HepG2 (cell line): ENCODE results near the gene ZNF445. TPM values are rescaled to one million over a fixed set of nuclear protein-coding genes. Genes with fewer than 3 reads are reported as not detected.
A peak's percentile ranks its signal among the peaks of the same experiment; 100 is the strongest.

ENCODE experiments used
- ATAC-seq: fragments of 200-7000 bp; cut with Tn5 transposase; 3 replicates; pipeline ENCODE4 v1.9.1; 2020; ENCODE audit warnings: mild to moderate bottlenecking, moderate library complexity
- BruUV-seq: library from RNA; stranded (reverse); fragments of 400-500 nt; replicated peaks from 2 replicates; lab custom pipeline; 2021; lab: Mats Ljungman, UMichigan
- CTCF ChIA-PET: fragments of 300-600 bp; formaldehyde crosslinking; extraction: SDS; loops from one replicate; lab custom pipeline; 2021; ENCODE audit warnings: low total read pairs, inconsistent platforms, low intra/inter-chr PET ratio; lab: Yijun Ruan, JAX
- POLR2A ChIA-PET: fragments of 350-600 bp; sonication (Branson Sonifier 250); formaldehyde crosslinking; loops from one replicate; lab custom pipeline; 2020; ENCODE audit warnings: antibody characterized with exemption, inconsistent platforms; lab: Yijun Ruan, JAX
- DNase-seq: peaks from one replicate; pipeline ENCODE4 v3.0.0-alpha.2; 2015; ENCODE audit warnings: low spot score
- FAIRE-seq: peaks from 3 replicates; lab custom pipeline; 2011; peaks lifted over from hg19 to GRCh38; lab: Jason Lieb, UNC
- H2AFZ ChIP-seq: one replicate; pipeline ENCODE4 v1.6.1; 2011; ENCODE audit warnings: low read length, inconsistent platforms
- H3K27ac ChIP-seq: fragments of 300-600 bp; 3 replicates; pipeline ENCODE4 v1.8.0; 2011; ENCODE audit warnings: mixed run types, mild to moderate bottlenecking, mixed read lengths, low read length, inconsistent platforms; ENCODE audit not compliant: insufficient read depth; ENCODE audit errors: extremely low read length
- H3K27me3 ChIP-seq, 2 experiments: fragments of 200-600 bp in 1 of 2; 2 replicates in 1 of 2; 3 replicates in 1 of 2; pipeline versions ENCODE4 v1.6.0 to v1.8.0; 2011; ENCODE audit warnings: low read length in 2 of 2, mild to moderate bottlenecking in 2 of 2, moderate library complexity in 2 of 2, inconsistent platforms in 1 of 2; ENCODE audit not compliant: insufficient read depth in 2 of 2, control insufficient read depth in 1 of 2
- H3K36me3 ChIP-seq, 2 experiments: fragments of 200-600 bp in 1 of 2; replicated peaks in 1 of 2; 2 replicates in 1 of 2; 3 replicates in 1 of 2; pipeline versions ENCODE4 v1.5.1 to v1.8.0; 2011; ENCODE audit warnings: low read length in 2 of 2, inconsistent platforms in 1 of 2; ENCODE audit not compliant: insufficient read depth in 2 of 2, control insufficient read depth in 1 of 2
- H3K4me1 ChIP-seq: 2 replicates; pipeline ENCODE4 v1.5.1; 2012; ENCODE audit warnings: low read length, inconsistent platforms; ENCODE audit not compliant: insufficient read depth
- H3K4me2 ChIP-seq: 2 replicates; pipeline ENCODE4 v1.6.0; 2011; ENCODE audit warnings: low read depth, low read length, inconsistent platforms
- H3K4me3 ChIP-seq, 3 experiments: fragments of 200-600 bp in 1 of 3; sonication (generic), shearing (Covaris generic) in 1 of 3; replicated peaks in 1 of 3; 2 replicates each; pipeline ENCODE4 v1.5.1; 2011 to 2016; ENCODE audit warnings: low read length in 3 of 3, inconsistent platforms in 2 of 3, low read depth in 2 of 3, mild to moderate bottlenecking in 2 of 3, control low read depth in 1 of 3, mixed read lengths in 1 of 3; ENCODE audit not compliant: insufficient read depth in 1 of 3
- H3K79me2 ChIP-seq: one replicate; pipeline ENCODE4 v1.6.1; 2011; ENCODE audit warnings: low read length, inconsistent platforms; ENCODE audit not compliant: insufficient read depth
- H3K9ac ChIP-seq: 2 replicates; pipeline ENCODE4 v1.6.0; 2011; ENCODE audit warnings: mild to moderate bottlenecking, low read depth, low read length, inconsistent platforms; ENCODE audit not compliant: insufficient read depth
- H3K9me3 ChIP-seq: 2 replicates; pipeline ENCODE4 v1.5.1; 2012; ENCODE audit warnings: mild to moderate bottlenecking, low read length
- H4K20me1 ChIP-seq: 2 replicates; pipeline ENCODE4 v1.6.0; 2011; ENCODE audit warnings: inconsistent platforms, mild to moderate bottlenecking, low read length, moderate library complexity; ENCODE audit not compliant: insufficient read depth
- CTCF ChIP-seq: sonication (generic); formaldehyde crosslinking; IDR thresholded peaks from 2 replicates; pipeline ENCODE4 v1.5.0; 2020; ENCODE audit warnings: mild to moderate bottlenecking, missing genetic modification reagents, moderate library complexity
- FOXK1 ChIP-seq: sonication (generic); formaldehyde crosslinking; IDR thresholded peaks from 2 replicates; pipeline ENCODE4 v1.4.0; 2020; ENCODE audit warnings: low read depth, missing genetic modification reagents, borderline replicate concordance
- HNF1B ChIP-seq: sonication (generic); formaldehyde crosslinking; IDR thresholded peaks from 2 replicates; pipeline ENCODE4 v1.5.1; 2020; ENCODE audit warnings: mild to moderate bottlenecking, moderate library complexity, missing genetic modification reagents
- HOXA3 ChIP-seq: sonication (generic); formaldehyde crosslinking; IDR thresholded peaks from 2 replicates; pipeline ENCODE4 v1.5.0; 2020; ENCODE audit warnings: missing genetic modification reagents
- MAFG ChIP-seq: sonication (generic); formaldehyde crosslinking; IDR thresholded peaks from 2 replicates; pipeline ENCODE4 v1.5.1; 2020; ENCODE audit warnings: mild to moderate bottlenecking, missing genetic modification reagents
- SALL1 ChIP-seq: sonication (generic); formaldehyde crosslinking; IDR thresholded peaks from 2 replicates; pipeline ENCODE4 v1.8.0; 2022; ENCODE audit warnings: mild to moderate bottlenecking, missing genetic modification reagents
- UBTF ChIP-seq: sonication (generic); formaldehyde crosslinking; IDR thresholded peaks from 2 replicates; pipeline ENCODE4 v1.4.0; 2020; ENCODE audit warnings: mild to moderate bottlenecking, missing genetic modification reagents
- ZFX ChIP-seq: sonication (generic); formaldehyde crosslinking; IDR thresholded peaks from 2 replicates; pipeline ENCODE4 v1.4.0; 2020; ENCODE audit warnings: mild to moderate bottlenecking, low read depth, missing genetic modification reagents, moderate library complexity
- ZNF230 ChIP-seq: sonication (generic); formaldehyde crosslinking; IDR thresholded peaks from 2 replicates; pipeline ENCODE4 v1.4.0; 2020; ENCODE audit warnings: mild to moderate bottlenecking, missing genetic modification reagents
- ZNF710 ChIP-seq: sonication (generic); formaldehyde crosslinking; IDR thresholded peaks from 2 replicates; pipeline ENCODE4 v1.5.0; 2020; ENCODE audit warnings: mild to moderate bottlenecking, missing genetic modification reagents, borderline replicate concordance
- WGBS: methylation state at CpG from one replicate; pipeline ENCODE4 v1.1.6; 2017; ENCODE audit warnings: low lambda C conversion rate; 5-methylcytosine and 5-hydroxymethylcytosine counted together
- in situ Hi-C: cut with HindIII; loops from 2 replicates; pipeline ENCODE4 v1.10.0; 2017; ENCODE audit warnings: low pct_unique_long_range_greater_than_20kb; ENCODE audit not compliant: extremely low pct_ligation_motif_present
- intact Hi-C: fragments of 100-400 bp; cut with micrococcal nuclease; formaldehyde crosslinking; loops from one replicate; pipeline ENCODE4 v1.10.0; 2022; ENCODE audit not compliant: unreplicated experiment
- polyA plus RNA-seq, 8 experiments: library from polyadenylated mRNA; depleted of rRNA in 3 of 8; stranded (reverse) in 7 of 8; unstranded in 1 of 8; fragments of >200 nt; fragmentation: Illumina TruSeq in 4 of 8; extraction: Trizol in 4 of 8; gene quantifications; 2 replicates each; pipeline versions ENCODE4 v1.2.1 to v1.2.3, GENCODE V29; 2011 to 2016; ENCODE audit warnings: low read depth in 4 of 8, missing spikeins in 1 of 8, mixed read lengths in 1 of 8; ENCODE audit not compliant: insufficient read depth in 1 of 8
- total RNA-seq, 5 experiments: library from RNA; depleted of rRNA; stranded (reverse); fragments of >200 nt; fragmentation: Illumina TruSeq; extraction: Trizol; gene quantifications; 2 replicates each; pipeline ENCODE4 v1.2.3, GENCODE V29; 2016; ENCODE audit warnings: low read depth in 1 of 5
- TF ChIP-seq, protein P1 (sequence below): sonication (generic); formaldehyde crosslinking; IDR thresholded peaks from 2 replicates; pipeline ENCODE4 v1.5.0; 2020; ENCODE audit warnings: mild to moderate bottlenecking, low read depth, missing genetic modification reagents, borderline replicate concordance

The ZNF445 gene
- total and polyA plus RNA-seq, 2 of the 13 experiments (the other 11 are each of a cell fraction or from before 2014, with no cell fraction given), result 4.4 to 10.3 TPM

- ATAC-seq, result peak; percentile 62
- CTCF ChIA-PET, result no interaction called here
- peak; percentile 23 for DNase-seq
- 29% methylated on average over 6 of the region's 11 CpGs for WGBS
- Histone ChIP-seq H3K4me3 (peak overlapping the region in 1 of 3 experiments; percentile 18; a peak in 1 of 6 replicates), H3K36me3 (no peaks in the 10 kb centered on the region), H3K9me3 (no peaks in the 10 kb centered on the region), H3K27ac (no peak overlapping the region), H3K27me3 (peaks cover 0 to 5% of the 10 kb centered on the region in 2 experiments; a peak in 2 of 5 replicates), H3K4me2 (peak overlapping the region; percentile 58), H4K20me1 (no peaks in the 10 kb centered on the region), H2AFZ (no peak overlapping the region), H3K79me2 (no peaks in the 10 kb centered on the region), H3K9ac (no peak overlapping the region), H3K4me1 (peaks cover 41% of the 10 kb centered on the region)
- intact Hi-C loops, result loop anchor here (5.0 kb wide), 1 partner anchor 97 kb away; no protein-coding TSS in a partner anchor
- POLR2A ChIA-PET, result interaction anchor here (1.8 kb wide), 1 partner anchor 81 kb away, joined by 8 read pairs; the partner anchor contains the start of gene TCAIM
- BruUV-seq, result no TSS peak
- FAIRE-seq, result no peak
- in situ Hi-C loops, result no loop called here
- peak; percentile 34; the same call in 1 of the 2 replicates for TF ChIP-seq ZFX (CRISPR knock-in tag)
- TF ChIP-seq, protein P1, sequence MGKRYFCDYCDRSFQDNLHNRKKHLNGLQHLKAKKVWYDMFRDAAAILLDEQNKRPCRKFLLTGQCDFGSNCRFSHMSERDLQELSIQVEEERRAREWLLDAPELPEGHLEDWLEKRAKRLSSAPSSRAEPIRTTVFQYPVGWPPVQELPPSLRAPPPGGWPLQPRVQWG (CRISPR knock-in tag), result no peak
- 0 out of 2 replicates have a peak, but pooled peaks have one; percentile 21 for TF ChIP-seq ZNF710 (CRISPR knock-in tag)
- TF ChIP-seq CTCF (CRISPR knock-in tag), result 0 out of 2 replicates have a peak, but pooled peaks have one; percentile 9
- TF ChIP-seq MAFG (CRISPR knock-in tag), result no peak
- no peak for TF ChIP-seq FOXK1 (CRISPR knock-in tag)
- TF ChIP-seq HNF1B, result no peak
- TF ChIP-seq UBTF, result 0 out of 2 replicates have a peak, but pooled peaks have one; percentile 16
- TF ChIP-seq ZNF230 (CRISPR knock-in tag), result no peak
- 0 out of 2 replicates have a peak, but pooled peaks have one; percentile 7 for TF ChIP-seq SALL1
- TF ChIP-seq HOXA3 (CRISPR knock-in tag), result no peak
These were observed 58.2 kb downstream of the ZNF445 start for GRCh38 chr3:44419116-44419922.
